PFSK-1 (cell line): Measurements from ENCODE around the gene ACOT9.

Experiments
- FOXP2 ChIP-seq: optimal IDR thresholded peaks from 2 replicates; pipeline ENCODE3; 2011; ENCODE audit warnings: borderline replicate concordance, control low read depth, inconsistent platforms; ENCODE audit not compliant: insufficient read depth; ENCODE audit errors: extremely low read length, extremely low read depth
- POLR2AphosphoS5 ChIP-seq: IDR thresholded peaks from 2 replicates; pipeline ENCODE4 v1.6.1; 2012; ENCODE audit warnings: low read depth, mild to moderate bottlenecking, control low read depth, low read length, moderate library complexity
- REST ChIP-seq, 2 experiments: IDR thresholded peaks; 2 replicates each; pipeline versions ENCODE4 v1.6.1 to v1.8.0; 2011 to 2012; ENCODE audit warnings: low read depth in 2 of 2, low read length in 2 of 2, control low read depth in 1 of 2, inconsistent platforms in 1 of 2, mild to moderate bottlenecking in 1 of 2, moderate library complexity in 1 of 2; ENCODE audit not compliant: insufficient read depth in 1 of 2
- SIN3A ChIP-seq: IDR thresholded peaks from 2 replicates; pipeline ENCODE4 v1.6.1; 2012; ENCODE audit warnings: mild to moderate bottlenecking, low read length, moderate library complexity, borderline replicate concordance; ENCODE audit not compliant: insufficient read depth
- TAF1 ChIP-seq: IDR thresholded peaks from 2 replicates; pipeline ENCODE4 v1.6.1; 2012; ENCODE audit warnings: low read length, control low read depth, borderline replicate concordance; ENCODE audit not compliant: insufficient read depth

The ACOT9 gene

GRCh38 chrX:23729214-23729613, 13.9 kb downstream of the ACOT9 start:
- TF ChIP-seq SIN3A = no peak
- TF ChIP-seq REST (IDR thresholded peaks at IDR 0.05; ENCODE audit: insufficient read depth in 1 of 2, low read depth in 2 of 2, low read length in 2 of 2) = no peak
- TF ChIP-seq FOXP2 = no peak
- no peak for TF ChIP-seq POLR2AphosphoS5
- no peak for TF ChIP-seq TAF1

GRCh38 chrX:23727206-23727605, 15.9 kb downstream of the ACOT9 start:
- TF ChIP-seq FOXP2 = no peak
- no peak for TF ChIP-seq REST (IDR thresholded peaks at IDR 0.05; ENCODE audit: insufficient read depth in 1 of 2, low read depth in 2 of 2, low read length in 2 of 2)
- TF ChIP-seq TAF1 = no peak
- TF ChIP-seq POLR2AphosphoS5 = no peak
- TF ChIP-seq SIN3A = no peak

- TF ChIP-seq TAF1 (no peak), FOXP2 (no peak), SIN3A (no peak), POLR2AphosphoS5 (no peak), REST (IDR thresholded peaks at IDR 0.05; ENCODE audit: insufficient read depth in 1 of 2, low read depth in 2 of 2, low read length in 2 of 2) (no peak)
Observed at GRCh38 chrX:23726191-23726590, 16.9 kb downstream of the ACOT9 start.

GRCh38 chrX:23720117-23720677, 22.9 kb downstream of the ACOT9 start:
- TF ChIP-seq REST (IDR thresholded peaks at IDR 0.05; ENCODE audit: insufficient read depth in 1 of 2, low read depth in 2 of 2, low read length in 2 of 2) (no peak), SIN3A (no peak), FOXP2 (no peak), POLR2AphosphoS5 (no peak), TAF1 (no peak)

- TF ChIP-seq REST (IDR thresholded peaks at IDR 0.05; ENCODE audit: insufficient read depth in 1 of 2, low read depth in 2 of 2, low read length in 2 of 2) (no peak), TAF1 (no peak), SIN3A (no peak), FOXP2 (no peak), POLR2AphosphoS5 (no peak)
Observed at GRCh38 chrX:23705235-23705634, 37.8 kb downstream of the ACOT9 start.
